Fibroblast of skin of back (primary cell): ENCODE results near the gene ELMO1.
"Not testable (repeated sequence)": the region's sequence is repeated elsewhere in the genome, so short reads cannot be mapped to it uniquely, and the experiment has no call there.

Source experiments
- DNase-seq: peaks from one replicate; pipeline ENCODE4 v3.0.0-alpha.2; 2013

Gene ELMO1

DNA sequence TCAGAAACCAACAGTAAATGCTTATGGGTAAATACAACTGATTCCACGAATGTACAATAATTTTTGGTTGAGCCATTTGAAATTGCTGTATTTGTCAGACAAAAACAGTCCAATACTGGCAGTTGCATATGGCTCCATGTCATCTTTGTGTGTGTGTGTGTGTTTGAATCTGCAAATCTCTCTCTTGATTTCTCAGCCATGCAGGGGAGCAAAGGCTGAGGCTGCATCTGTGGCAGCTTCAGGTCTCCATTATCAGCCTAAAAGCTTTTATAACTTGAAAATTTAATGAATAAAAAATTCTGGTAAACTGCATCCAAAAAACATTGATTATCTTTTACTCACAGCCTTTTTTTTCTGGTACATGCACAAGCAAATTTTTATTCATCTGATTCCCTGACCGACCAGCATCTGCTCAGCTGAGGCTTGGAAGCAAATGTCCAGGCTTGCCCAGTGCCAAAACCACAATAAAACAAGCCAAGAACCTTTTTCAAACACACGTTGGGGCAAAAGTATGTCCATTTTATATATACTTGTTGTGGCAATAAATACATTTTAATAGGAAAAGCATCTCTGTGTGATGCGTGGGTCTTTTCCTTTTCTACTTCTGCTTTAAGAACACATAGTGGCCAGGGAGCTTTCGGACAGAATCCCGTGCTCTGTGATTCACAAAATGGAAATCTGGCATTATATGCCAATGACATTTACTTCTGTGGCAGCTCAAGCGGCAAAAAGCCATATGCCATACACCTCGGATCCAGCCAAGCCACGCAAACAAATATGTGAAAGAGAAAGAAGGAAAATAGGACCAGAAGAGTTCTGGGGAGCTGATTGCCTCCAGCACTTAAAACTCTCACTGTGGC is 448.8 kb downstream of the ELMO1 start:
- no peak for DNase-seq

DNA sequence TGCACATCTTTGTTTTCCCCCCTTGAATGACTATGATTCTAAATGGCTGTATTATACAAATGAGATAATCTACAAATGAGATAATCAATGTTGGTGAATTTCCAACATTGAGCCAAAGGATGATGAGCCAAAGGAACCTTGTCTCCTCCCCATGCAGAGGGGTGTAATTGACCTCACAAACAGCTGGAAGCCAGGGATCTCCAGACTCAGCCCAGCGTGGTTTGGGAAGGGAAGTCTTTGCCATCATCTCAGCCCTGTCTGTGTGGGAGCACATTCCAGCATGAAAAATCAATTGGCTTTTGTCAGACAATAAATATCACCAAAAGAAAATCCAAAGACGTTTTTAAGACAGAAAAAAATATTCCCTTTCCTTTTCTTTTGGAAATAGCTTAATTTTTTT is 452.9 kb downstream of the ELMO1 start:
- no peak for DNase-seq

DNA sequence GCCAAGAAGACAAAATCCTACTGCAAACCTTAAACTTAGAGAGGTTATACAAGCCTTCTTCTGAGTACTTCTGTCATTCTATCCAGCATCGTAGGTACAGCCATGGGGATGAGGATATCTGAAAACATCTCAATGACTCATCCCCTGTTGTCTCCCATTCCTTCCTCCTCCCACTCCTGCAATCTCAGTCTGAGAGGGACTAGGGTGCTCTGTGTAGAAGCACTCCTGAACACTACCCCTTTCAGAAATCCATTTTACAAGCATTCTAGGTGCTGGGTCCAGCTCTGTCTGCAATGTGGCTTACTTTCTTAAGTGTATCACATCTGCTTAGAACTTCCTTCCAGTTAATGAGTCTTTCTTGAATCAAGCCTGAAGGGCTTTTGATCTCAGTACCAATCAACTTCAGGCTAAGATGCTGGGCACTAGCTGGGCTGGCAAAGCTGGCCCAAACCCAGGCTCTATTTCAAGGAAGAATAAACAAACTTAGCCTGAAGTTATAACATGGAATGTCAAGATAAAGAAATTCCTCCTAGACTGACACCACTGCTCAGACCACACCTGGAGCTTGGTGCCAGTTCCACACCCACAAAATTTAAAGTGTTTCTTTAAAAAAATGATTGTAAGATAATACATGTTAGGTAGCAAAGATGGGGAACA is 454.1 kb downstream of the ELMO1 start:
- DNase-seq, result peak; percentile 33

DNA sequence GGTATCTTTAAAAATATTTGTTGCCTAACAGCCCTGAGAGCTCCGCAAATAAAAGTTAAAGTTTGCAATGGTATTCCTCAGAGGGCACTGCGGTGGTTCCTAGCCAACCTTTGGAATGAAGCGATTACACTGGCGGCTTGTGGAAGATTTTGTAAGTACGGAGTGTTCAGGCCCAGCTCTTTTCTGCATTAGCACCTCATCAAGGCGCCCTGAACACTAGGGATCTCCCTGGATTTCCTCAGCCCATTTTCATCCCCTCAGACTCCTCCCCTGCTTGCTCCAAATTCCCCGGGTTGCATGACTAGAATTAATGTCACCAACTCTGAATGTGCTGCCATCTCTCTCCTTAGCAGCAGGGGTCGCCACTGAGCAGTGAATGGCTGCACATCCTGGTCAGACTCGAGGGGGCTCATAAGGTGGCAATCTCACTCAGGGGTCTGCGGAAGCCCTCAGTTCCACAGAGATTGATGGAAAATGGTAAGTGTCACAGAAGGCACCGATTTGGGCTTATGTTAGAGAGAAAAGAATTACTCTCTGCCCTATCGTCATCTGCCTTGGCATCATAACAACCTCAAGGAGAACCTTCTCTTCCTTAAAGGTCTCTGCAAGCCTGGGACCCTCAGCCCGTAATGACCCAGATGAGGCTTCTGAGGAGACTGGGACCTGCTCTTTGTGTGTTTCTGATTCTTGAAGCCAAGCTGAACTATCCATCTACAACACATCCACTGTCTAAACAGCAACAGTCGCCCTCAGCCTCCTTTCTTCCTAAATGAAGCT is 461.5 kb downstream of the ELMO1 start:
- DNase-seq, result peak; percentile 58

DNA sequence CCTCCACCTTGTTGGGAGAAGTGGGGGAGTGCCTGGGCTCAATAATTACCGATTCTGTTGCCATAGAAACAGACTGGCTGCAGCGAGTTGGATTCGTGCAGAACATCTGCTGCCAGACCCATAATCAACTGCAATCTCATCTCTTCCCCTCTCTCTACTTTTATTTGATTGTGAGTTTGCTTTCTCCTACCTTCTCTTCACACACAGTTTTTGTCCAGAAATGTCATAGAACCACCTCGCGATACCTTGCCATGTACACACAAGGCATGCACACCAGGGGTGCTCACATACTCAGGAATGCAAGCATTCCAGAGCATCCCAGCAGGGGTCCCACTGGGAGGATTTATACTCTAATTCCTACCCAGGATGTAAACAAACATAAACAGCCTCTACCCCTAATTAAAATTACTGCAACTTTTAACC is 462.1 kb downstream of the ELMO1 start:
- peak; percentile 30 for DNase-seq

DNA sequence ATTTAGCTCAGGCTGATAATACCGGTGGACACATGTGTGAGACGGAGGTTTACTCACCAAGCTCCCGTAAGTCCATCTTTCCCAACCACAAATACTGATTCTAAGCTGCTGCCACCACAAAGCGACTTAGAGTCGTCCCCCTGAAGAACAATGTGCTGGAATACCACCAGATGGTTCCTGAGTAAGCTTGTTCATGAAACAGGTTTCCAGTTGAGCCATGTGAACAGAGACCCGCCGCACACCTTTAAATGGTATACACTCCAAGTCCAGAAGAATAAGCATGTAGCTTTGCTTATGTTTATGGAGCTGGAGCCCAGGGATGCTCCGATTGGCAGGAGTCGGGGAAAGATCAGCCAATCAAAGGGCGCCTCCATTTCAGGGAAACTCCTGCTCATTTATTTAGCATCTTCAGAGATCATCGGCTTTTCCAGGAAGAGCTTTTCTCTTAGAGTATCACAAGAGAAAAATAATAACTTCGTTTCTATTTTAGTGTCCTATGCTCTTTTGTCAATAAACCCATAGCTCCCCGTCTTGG is 462.7 kb downstream of the ELMO1 start:
- DNase-seq, result no peak

DNA sequence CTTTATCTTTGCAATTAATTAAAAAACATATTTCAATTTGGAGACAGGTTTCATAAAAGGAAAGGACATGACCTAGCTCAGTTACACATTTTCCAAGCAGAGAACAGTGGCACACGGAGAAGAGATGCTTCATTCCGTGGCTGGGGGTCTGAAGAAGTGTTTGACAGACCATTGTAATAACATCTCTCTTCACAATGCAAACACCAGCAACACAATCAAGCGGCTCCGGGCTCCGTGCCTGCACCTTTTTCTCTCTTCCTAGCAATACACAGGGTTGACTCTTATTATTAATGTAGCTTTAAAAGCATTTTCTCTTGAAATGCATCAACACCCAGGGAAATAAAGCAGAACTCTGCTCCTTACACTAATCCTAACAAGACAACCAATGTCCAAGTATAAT is 463.3 kb downstream of the ELMO1 start:
- no peak for DNase-seq

DNA sequence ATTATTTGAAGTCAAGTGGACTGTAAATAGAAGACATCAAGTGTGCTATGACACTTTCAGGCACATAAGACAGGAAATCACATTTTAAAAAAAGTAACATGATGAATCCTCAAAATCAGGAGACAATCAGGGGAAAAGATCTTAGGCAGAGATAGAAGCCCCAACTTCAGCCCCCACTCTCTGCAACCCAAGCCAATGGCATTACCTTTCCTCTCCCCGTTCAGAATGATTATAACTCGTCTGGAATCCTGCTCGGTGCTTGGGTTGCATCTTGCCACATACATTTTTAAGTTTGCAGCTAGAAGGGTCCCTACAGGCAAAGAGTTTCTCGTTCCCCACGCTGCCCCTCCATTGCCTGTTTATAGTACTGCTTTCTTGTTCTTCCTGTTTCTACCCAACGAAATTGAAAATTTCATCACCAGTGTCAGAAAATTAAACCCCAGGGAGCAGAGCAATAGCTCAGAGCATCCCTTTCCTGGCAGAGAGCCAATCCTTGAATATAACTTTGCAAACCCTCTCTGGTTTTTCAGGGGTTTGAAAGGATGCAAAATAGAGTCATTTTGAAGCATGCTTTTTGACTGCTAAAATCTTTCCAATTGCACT is 463.9 kb downstream of the ELMO1 start:
- DNase-seq, result no peak

DNA sequence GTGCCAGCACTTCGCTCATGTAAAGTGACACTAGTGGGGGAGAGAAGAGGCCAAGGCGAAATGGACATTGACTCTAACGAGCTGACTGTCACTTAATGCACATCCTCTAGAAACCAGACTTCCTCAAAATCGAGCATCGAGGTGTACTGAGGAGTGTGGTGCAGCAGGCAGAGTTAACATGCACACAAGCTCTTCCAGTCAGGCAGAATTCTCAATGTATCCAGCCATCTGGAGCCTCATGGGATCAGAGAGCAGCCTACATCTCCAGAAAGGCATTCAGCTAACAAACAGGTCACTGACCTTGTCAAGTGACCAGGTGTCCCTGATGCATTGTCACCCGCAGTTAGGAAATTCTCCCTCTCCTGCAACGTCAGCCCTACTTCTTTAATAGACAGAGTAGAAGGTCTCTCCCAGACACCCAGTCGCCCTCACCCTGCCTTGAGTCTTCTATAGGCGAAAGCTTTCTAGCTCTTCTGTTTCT is 464.6 kb downstream of the ELMO1 start:
- DNase-seq, result no peak

DNA sequence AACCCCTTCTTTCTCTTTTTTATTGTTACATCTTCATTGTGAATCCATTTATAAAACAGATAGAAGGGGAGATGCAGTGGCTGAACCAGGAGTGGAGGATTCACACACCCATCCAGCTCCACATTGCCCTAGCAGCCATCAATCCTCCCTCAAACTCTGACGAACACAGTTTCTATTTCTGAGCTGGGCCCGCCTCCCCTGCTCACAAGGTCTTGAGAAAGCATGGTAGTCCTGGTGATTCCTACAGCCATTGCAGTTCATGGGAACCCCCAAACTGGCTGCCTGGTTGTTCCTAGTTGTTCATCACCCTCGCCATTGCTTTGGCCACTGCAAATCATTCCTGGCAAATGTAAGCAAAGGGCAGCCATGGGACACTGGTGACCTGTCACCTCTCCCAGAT is 465.9 kb downstream of the ELMO1 start:
- no peak for DNase-seq

DNA sequence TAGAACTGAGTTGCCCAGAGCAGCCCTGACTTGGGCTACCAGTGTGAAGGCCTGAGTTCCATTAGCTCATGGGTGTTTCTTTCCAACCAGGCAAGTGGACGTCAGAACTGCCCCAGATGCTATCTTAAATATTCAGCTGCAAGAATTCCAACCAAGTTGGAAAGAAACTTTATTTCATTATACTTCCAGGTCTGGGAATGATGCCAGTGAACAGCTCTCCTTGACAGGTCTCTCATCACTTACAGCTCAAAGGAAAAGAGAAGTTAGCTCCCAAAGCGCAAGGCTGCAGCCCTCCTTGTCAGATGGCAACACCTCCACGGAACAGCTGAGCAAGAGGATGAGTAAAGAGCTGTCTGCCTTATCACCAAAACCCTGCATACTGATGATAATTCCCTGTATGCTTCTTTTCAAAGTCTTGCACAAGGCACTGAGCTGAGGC is 468.8 kb downstream of the ELMO1 start:
- DNase-seq, result no peak

DNA sequence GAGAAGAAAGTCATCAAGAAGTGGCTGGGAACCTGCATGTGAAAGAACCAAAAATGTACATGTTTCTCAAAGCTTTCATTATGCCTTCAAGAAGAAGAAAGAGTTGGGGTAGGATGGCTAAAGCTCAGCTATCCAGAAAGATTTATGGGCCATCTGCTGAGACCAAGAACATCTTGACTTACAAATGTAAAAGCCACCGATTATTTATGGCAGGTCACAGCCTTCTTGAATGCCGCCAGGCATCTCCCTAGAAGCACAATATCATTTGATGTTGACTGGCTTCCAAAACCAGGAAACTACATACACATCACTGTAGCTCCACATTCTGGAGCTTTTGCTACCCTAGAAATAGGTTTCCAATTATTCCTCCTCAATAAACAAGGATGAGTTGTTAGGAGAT is 470.2 kb downstream of the ELMO1 start:
- DNase-seq, result no peak

DNA sequence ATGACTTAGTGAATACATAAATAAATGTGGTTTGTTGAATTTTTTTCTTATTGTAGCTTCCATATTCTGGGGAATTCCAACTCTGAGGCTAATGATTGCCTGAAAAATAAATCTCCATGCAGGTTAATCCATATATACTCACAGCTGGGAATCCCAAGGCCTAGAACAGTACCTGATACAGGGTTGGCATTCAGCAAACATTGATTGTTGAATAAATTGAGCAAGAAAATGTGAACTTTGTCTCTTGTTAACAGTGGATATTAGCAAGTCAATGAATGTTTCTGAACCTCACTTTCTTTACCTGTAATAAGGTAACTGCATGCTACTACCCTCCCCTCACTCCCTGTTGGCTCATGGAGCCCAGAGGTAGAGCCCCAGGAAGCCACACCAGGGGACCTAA is 470.8 kb downstream of the ELMO1 start:
- no peak for DNase-seq

DNA sequence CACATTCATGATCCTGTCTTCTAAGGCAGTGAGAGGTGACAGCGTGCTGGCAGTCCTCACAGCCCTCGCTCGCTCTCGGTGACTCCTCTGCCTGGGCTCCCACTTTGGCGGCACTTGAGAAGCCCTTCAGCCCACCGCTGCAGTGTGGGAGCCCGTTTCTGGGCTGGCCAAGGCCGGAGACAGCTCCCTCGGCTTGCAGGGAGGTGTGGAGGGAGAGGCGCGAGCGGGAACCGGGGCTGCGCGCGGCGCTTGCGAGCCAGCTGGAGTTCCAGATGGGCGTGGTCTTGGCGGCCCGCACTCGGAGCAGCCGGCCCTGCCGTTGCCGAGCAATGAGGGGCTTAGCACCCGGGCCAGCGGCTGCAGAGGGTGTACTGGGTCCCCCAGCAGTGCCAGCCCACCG is 475.1 kb downstream of the ELMO1 start:
- DNase-seq, result not testable (repeated sequence)

DNA sequence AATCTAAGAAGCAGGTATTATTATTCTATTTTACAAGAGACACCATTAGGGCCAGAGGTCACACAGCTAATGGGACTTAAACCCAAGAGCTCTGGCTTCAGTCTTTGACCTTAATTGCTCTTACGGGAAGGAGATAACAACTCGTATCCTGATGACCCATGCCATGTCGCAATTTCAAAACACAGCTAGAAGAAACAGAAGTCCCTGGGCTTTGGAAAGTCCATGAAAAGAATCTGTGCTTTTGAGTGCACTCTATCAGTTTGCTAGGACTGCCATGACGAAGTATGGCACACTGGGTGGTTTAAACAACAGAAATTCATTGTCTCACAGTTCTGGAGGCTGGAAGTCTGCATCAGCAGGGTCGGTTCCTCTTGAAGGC is 476.5 kb downstream of the ELMO1 start:
- no peak for DNase-seq

DNA sequence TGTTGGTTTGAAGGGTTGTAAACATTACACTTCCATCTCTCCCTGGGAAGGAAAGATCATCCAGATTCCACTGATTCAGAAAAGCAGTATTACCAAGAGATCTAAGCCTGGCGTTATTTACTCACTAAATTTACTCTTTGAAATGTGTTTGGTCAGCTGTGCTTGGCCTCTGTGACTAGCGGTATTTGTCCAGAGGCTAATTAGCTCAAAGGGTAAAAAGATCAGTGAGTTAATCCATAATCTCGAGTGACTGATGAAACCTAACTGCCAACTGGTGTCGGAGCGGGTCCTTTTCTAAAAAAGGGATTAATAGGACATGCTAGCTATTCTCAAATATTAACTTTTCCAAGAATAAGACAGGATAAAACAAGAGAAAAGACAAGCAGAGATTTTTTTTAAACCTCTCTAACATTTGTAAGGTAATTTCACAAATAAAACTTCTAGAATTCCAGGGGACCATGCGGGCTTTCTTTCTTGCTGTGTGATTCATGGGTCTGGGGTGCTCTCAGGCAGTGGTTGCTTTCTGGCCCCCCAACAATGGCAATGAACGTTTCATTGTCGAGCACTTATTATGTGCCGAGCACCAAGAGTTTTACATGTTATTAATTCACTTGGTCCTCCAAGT is 477.0 kb downstream of the ELMO1 start:
- no peak for DNase-seq

DNA sequence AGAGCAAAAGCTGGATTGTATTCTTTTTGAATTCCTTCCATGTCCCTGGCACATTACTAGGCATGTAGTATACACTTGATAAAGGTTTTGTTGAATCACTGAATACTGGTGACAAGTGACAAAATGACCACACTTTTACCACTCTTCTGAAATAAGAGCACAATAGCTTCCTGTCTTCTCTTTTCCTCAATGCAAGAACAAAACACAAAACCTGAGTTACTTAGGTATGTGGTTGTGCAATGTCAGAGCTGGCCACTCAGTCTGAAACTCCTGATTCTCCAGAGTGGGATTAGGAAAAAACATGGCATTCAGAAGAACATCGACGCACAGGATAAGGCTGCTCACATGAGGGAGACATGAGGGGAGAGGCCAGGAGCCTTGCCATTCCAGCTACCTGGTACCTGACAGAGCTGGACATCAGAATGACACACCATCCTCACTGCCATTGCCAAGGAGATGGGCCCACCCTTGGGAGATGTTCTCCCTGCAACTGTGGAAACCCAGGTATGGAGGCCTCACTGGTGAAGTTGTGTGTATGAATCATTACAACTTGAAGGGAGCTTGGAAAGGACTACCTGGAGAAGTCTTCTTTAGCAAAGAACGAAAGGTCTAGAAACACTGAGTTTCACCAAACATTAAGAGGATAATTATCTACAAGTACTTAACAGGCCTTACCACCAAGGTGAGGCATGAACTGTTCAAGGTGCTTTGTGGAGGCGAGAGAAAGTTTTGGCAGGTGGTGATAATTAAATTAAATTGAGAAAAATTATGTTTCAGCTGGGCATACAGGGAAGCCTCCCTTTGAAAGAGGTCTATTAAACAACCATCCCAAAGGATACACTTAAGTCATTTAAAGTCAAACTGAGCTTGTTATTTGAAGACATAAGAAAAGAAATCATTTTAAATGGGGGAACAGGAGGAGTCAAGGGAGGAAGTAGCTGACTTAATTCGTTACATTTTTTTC is 477.8 kb downstream of the ELMO1 start:
- no peak for DNase-seq

DNA sequence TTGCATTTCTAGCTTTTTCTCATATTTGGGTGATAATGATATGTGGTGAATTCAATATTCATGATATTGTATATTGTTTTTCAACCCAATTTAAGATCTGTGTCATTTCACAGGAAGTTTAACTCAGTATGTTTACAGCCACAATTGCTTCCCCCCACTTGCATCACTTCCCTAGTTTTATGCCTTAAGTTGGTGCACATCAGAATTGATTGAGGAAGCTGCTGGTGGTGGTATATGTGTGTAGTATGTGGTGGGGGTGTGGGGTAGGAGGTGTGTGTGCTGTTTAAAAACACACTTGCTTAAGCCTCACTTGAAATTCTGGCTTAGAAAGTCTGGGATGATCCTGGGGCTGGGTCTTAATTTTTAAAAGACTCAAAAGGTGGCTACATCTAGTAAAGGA is 479.3 kb downstream of the ELMO1 start:
- no peak for DNase-seq

DNA sequence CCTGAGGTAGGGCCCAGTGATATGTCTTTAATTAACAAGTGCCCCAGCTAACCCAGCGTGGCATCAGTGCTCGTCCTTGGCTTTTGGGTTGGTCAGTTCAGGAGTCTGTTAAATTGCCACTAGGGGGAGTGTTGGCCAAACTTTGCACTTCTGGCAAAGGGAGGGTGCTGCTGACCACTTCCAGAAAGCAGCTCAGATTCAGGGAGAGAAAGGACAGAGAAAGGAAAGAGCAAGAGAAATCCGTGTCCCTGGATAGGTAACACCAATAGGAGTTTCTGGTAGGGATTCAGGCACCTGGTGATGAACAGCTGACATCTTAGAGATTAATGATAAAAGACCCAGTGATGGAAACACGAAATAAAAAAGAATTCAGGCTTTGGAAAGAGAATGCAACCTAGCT is 481.3 kb downstream of the ELMO1 start:
- DNase-seq, result peak; percentile 62

DNA sequence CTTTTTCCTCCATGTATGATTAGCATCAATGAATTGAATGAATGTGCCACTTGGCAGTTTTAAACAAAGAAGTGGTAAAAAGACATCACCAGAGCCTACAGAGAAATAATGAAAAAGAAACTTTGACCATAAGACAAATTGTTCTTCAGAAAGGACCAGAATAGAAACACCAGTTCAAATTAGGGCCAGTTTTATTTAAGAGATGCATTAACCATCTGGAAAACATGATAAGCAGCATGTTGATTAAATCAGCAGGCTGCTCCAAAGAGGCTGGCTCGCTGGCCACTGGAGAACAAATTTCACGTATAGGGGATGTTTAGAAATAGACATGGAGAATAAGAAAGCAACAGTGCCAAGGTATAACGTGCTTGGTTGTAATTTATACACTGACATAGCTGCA is 482.0 kb downstream of the ELMO1 start:
- no peak for DNase-seq

DNA sequence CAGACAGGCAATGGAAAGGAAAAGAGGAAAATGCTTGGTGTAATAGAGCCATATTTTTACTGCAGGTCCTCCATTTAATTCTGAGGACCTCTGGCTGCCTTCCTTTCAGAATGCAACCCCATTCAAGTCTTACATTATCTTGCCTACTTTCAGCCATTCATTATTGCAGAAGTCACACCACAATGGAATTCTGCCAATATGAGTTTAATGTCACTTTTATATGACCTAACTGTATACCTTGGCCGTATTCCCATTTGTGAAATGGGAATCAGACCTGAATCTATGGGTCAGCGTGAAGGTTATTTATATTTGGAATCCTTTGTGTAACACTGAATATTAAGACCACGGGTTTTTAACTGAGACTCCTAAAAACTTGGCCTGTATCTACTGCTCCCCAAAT is 482.6 kb downstream of the ELMO1 start:
- DNase-seq, result no peak
